ENCODE data around the gene DCDC1.

The DCDC1 gene

DNA sequence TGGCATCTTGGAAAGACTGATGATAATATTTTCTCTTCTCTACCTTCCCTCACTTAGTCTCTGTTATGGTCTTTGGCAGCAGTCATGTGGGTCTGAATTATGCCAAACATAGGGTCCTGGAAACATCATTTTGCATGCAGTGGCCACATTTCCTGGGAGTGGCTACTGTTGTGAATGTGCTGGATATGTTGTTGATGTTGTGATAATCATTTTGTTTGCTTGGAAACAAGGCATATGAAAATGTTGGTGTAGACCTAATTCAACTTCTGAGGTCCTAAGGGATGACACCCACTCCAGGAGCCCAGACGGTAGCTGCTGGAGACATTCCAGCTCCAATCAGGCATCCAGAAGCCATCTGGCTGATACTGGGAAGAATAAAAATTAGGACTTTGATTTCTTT, 109.7 kb downstream of the DCDC1 start:
- no peak overlapping the region for H3K18ac ChIP-seq (ENCODE audit: low read length)
- H2AK5ac ChIP-seq (ENCODE audit: low read length) = no peak overlapping the region
- H2AFZ ChIP-seq (ENCODE audit: insufficient read depth, low read length, poor library complexity) = no peak overlapping the region
- DNase-seq = no peak
- H3K4me1 ChIP-seq (ENCODE audit: control insufficient read depth in 1 of 2, insufficient read depth in 2 of 2, low read length in 2 of 2) = no peaks in the 10 kb centered on the region
- H3K36me3 ChIP-seq (ENCODE audit: control insufficient read depth in 1 of 2, insufficient read depth in 2 of 2, low read length in 2 of 2) = no peaks in the 10 kb centered on the region
- no peak overlapping the region for H2BK12ac ChIP-seq (ENCODE audit: low read length)
- no CpG with 5 or more reads among the region's 1 CpG for WGBS (ENCODE audit: extremely low coverage, insufficient coverage, insufficient read length)
- no peak overlapping the region for H3K23ac ChIP-seq (ENCODE audit: low read length)
- H3K14ac ChIP-seq (ENCODE audit: low read length) = no peak overlapping the region
- no peak overlapping the region for H4K8ac ChIP-seq (ENCODE audit: low read depth, low read length)
- H3K9ac ChIP-seq (ENCODE audit: low read length) = no peak overlapping the region
- no peak overlapping the region for H3K4me2 ChIP-seq (ENCODE audit: low read length)
- no peaks in the 10 kb centered on the region for H3K27me3 ChIP-seq (ENCODE audit: insufficient read depth, low read length)
- no peak overlapping the region for H2BK5ac ChIP-seq (ENCODE audit: low read depth, low read length, poor library complexity)
- H3K9me3 ChIP-seq (ENCODE audit: insufficient read depth, low read depth, low read length) = no peaks in the 10 kb centered on the region
- no peak overlapping the region for H2BK120ac ChIP-seq (ENCODE audit: insufficient read depth, low read length, poor library complexity)
- no peak overlapping the region for H4K12ac ChIP-seq (ENCODE audit: low read depth, low read length)
- no peaks in the 10 kb centered on the region for H3K79me2 ChIP-seq (ENCODE audit: control insufficient read depth, insufficient read depth, low read length, poor library complexity)
- H3K4me3 ChIP-seq (ENCODE audit: low read depth, low read length) = no peak overlapping the region
- no peak overlapping the region for H3K27ac ChIP-seq (ENCODE audit: low read depth, low read length)
- no peaks in the 10 kb centered on the region for H3K79me1 ChIP-seq (ENCODE audit: low read length)
- H4K91ac ChIP-seq (ENCODE audit: low read depth, low read length) = no peak overlapping the region
- H3K4ac ChIP-seq (ENCODE audit: low read depth, low read length) = no peak overlapping the region

DNA sequence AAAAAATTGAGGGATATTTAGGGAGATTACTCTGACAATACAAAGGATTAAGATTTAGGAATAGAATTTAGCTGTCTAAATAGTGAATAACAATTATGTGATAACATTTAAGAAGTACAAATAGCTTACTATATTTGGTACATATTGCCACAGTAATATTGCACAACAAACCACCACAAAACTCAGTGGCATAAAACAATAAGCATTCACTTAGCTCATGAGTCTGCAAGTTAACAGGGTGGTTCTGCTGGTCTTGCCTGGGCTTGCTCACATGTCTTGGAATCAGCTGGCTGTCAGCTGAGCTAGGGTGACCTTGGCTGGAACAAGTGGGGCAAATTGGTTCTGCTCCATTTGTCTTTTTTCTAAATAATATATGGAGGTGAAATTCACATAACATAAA, 115.1 kb downstream of the DCDC1 start:
- DNase-seq = peak in 1 of 2 donors; percentile 9
- H3K27me3 ChIP-seq (ENCODE audit: insufficient read depth, low read length) = no peaks in the 10 kb centered on the region
- H3K4me2 ChIP-seq (ENCODE audit: low read length) = no peak overlapping the region
- no peak overlapping the region for H2AK5ac ChIP-seq (ENCODE audit: low read length)
- no peak overlapping the region for H3K9ac ChIP-seq (ENCODE audit: low read length)
- H2AFZ ChIP-seq (ENCODE audit: insufficient read depth, low read length, poor library complexity) = no peak overlapping the region
- H3K4me3 ChIP-seq (ENCODE audit: low read depth, low read length) = no peak overlapping the region
- no peak overlapping the region for H2BK5ac ChIP-seq (ENCODE audit: low read depth, low read length, poor library complexity)
- no peak overlapping the region for H3K23ac ChIP-seq (ENCODE audit: low read length)
- H4K8ac ChIP-seq (ENCODE audit: low read depth, low read length) = no peak overlapping the region
- no peak overlapping the region for H4K12ac ChIP-seq (ENCODE audit: low read depth, low read length)
- H3K9me3 ChIP-seq (ENCODE audit: insufficient read depth, low read depth, low read length) = no peaks in the 10 kb centered on the region
- no peak overlapping the region for H2BK12ac ChIP-seq (ENCODE audit: low read length)
- no peak overlapping the region for H4K91ac ChIP-seq (ENCODE audit: low read depth, low read length)
- no peak overlapping the region for H3K18ac ChIP-seq (ENCODE audit: low read length)
- no peak overlapping the region for H3K27ac ChIP-seq (ENCODE audit: low read depth, low read length)
- H3K4me1 ChIP-seq (ENCODE audit: control insufficient read depth in 1 of 2, insufficient read depth in 2 of 2, low read length in 2 of 2) = no peaks in the 10 kb centered on the region
- no peak overlapping the region for H3K14ac ChIP-seq (ENCODE audit: low read length)
- H3K79me1 ChIP-seq (ENCODE audit: low read length) = no peaks in the 10 kb centered on the region
- no peaks in the 10 kb centered on the region for H3K36me3 ChIP-seq (ENCODE audit: control insufficient read depth in 1 of 2, insufficient read depth in 2 of 2, low read length in 2 of 2)
- H3K4ac ChIP-seq (ENCODE audit: low read depth, low read length) = no peak overlapping the region
- no peaks in the 10 kb centered on the region for H3K79me2 ChIP-seq (ENCODE audit: control insufficient read depth, insufficient read depth, low read length, poor library complexity)
- H2BK120ac ChIP-seq (ENCODE audit: insufficient read depth, low read length, poor library complexity) = no peak overlapping the region

DNA sequence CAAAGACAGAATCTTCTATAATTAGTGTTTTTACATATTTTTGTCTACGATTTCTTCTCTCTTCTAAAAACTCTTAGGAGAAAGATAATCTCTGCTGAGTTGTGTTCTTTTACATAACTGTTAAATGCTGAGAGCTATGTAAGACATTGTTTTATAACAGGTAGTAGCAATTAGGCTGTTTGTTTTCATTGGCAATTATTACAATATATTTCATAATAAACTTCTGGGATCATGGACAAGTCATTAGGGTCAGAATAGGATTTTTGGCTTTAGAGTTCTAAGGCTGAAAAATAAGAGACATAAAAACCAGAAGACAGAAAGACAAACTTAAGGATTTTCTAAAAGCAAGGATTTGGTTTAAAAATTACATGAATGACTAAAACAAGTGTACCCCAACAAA, 120.8 kb downstream of the DCDC1 start:
- H2BK120ac ChIP-seq (ENCODE audit: insufficient read depth, low read length, poor library complexity) = no peak overlapping the region
- WGBS (ENCODE audit: extremely low coverage, insufficient coverage, insufficient read length) = no CpG with 5 or more reads among the region's 1 CpG
- H3K23ac ChIP-seq (ENCODE audit: low read length) = no peak overlapping the region
- H3K4me2 ChIP-seq (ENCODE audit: low read length) = no peak overlapping the region
- no peak overlapping the region for H3K4me3 ChIP-seq (ENCODE audit: low read depth, low read length)
- H2AFZ ChIP-seq (ENCODE audit: insufficient read depth, low read length, poor library complexity) = no peak overlapping the region
- no peaks in the 10 kb centered on the region for H3K79me1 ChIP-seq (ENCODE audit: low read length)
- H3K36me3 ChIP-seq (ENCODE audit: control insufficient read depth in 1 of 2, insufficient read depth in 2 of 2, low read length in 2 of 2) = no peaks in the 10 kb centered on the region
- H4K12ac ChIP-seq (ENCODE audit: low read depth, low read length) = no peak overlapping the region
- H3K79me2 ChIP-seq (ENCODE audit: control insufficient read depth, insufficient read depth, low read length, poor library complexity) = no peaks in the 10 kb centered on the region
- H3K18ac ChIP-seq (ENCODE audit: low read length) = no peak overlapping the region
- H3K4ac ChIP-seq (ENCODE audit: low read depth, low read length) = no peak overlapping the region
- no peak overlapping the region for H2BK12ac ChIP-seq (ENCODE audit: low read length)
- no peak overlapping the region for H3K14ac ChIP-seq (ENCODE audit: low read length)
- H3K27me3 ChIP-seq (ENCODE audit: insufficient read depth, low read length) = no peaks in the 10 kb centered on the region
- no peak overlapping the region for H4K8ac ChIP-seq (ENCODE audit: low read depth, low read length)
- no peak for DNase-seq
- H2BK5ac ChIP-seq (ENCODE audit: low read depth, low read length, poor library complexity) = no peak overlapping the region
- no peaks in the 10 kb centered on the region for H3K4me1 ChIP-seq (ENCODE audit: control insufficient read depth in 1 of 2, insufficient read depth in 2 of 2, low read length in 2 of 2)
- H3K9ac ChIP-seq (ENCODE audit: low read length) = no peak overlapping the region
- no peak overlapping the region for H2AK5ac ChIP-seq (ENCODE audit: low read length)
- H3K27ac ChIP-seq (ENCODE audit: low read depth, low read length) = no peak overlapping the region
- no peak overlapping the region for H4K91ac ChIP-seq (ENCODE audit: low read depth, low read length)
- H3K9me3 ChIP-seq (ENCODE audit: insufficient read depth, low read depth, low read length) = no peaks in the 10 kb centered on the region

DNA sequence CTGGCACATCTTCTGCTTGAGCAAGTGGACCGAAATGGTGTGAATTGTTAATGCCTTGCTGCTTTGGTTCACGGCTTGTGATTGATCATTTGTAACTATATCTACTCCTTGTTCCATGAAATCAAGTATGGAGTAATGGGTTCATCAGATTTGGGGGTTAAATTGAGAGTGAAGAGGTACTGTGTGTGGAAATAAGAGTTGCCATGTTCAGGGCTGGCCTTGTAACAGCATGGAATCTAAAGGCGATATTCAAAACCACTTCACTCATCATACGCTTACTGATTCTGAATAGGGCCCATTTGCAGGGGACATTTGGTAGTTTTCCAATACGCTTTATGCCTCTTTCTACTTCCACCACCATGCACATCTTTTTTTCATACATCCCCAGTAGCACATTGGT, 122.2 kb downstream of the DCDC1 start:
- H3K4ac ChIP-seq (ENCODE audit: low read depth, low read length) = no peak overlapping the region
- H3K4me3 ChIP-seq (ENCODE audit: low read depth, low read length) = no peak overlapping the region
- H2AK5ac ChIP-seq (ENCODE audit: low read length) = no peak overlapping the region
- no peak overlapping the region for H4K12ac ChIP-seq (ENCODE audit: low read depth, low read length)
- no peaks in the 10 kb centered on the region for H3K4me1 ChIP-seq (ENCODE audit: control insufficient read depth in 1 of 2, insufficient read depth in 2 of 2, low read length in 2 of 2)
- no peak overlapping the region for H2BK12ac ChIP-seq (ENCODE audit: low read length)
- no peaks in the 10 kb centered on the region for H3K36me3 ChIP-seq (ENCODE audit: control insufficient read depth in 1 of 2, insufficient read depth in 2 of 2, low read length in 2 of 2)
- no peaks in the 10 kb centered on the region for H3K79me1 ChIP-seq (ENCODE audit: low read length)
- WGBS (ENCODE audit: extremely low coverage, insufficient coverage, insufficient read length) = no CpG with 5 or more reads among the region's 5 CpGs
- H3K27me3 ChIP-seq (ENCODE audit: insufficient read depth, low read length) = no peaks in the 10 kb centered on the region
- H3K9ac ChIP-seq (ENCODE audit: low read length) = no peak overlapping the region
- no peak overlapping the region for H2BK120ac ChIP-seq (ENCODE audit: insufficient read depth, low read length, poor library complexity)
- H2BK5ac ChIP-seq (ENCODE audit: low read depth, low read length, poor library complexity) = no peak overlapping the region
- H3K23ac ChIP-seq (ENCODE audit: low read length) = no peak overlapping the region
- H3K4me2 ChIP-seq (ENCODE audit: low read length) = no peak overlapping the region
- no peak overlapping the region for H2AFZ ChIP-seq (ENCODE audit: insufficient read depth, low read length, poor library complexity)
- H3K18ac ChIP-seq (ENCODE audit: low read length) = no peak overlapping the region
- no peak overlapping the region for H3K14ac ChIP-seq (ENCODE audit: low read length)
- H3K9me3 ChIP-seq (ENCODE audit: insufficient read depth, low read depth, low read length) = no peaks in the 10 kb centered on the region
- H3K79me2 ChIP-seq (ENCODE audit: control insufficient read depth, insufficient read depth, low read length, poor library complexity) = no peaks in the 10 kb centered on the region
- no peak overlapping the region for H4K8ac ChIP-seq (ENCODE audit: low read depth, low read length)
- DNase-seq = no peak
- no peak overlapping the region for H3K27ac ChIP-seq (ENCODE audit: low read depth, low read length)
- H4K91ac ChIP-seq (ENCODE audit: low read depth, low read length) = no peak overlapping the region

Measured in trophoblast cell (in vitro differentiated cells and primary cell).